SKM-1 treated with dmso at 0.1 percent for 144 hours (cell line): ENCODE measurements around the gene CHST3.
"Not testable (repeated sequence)": the region's sequence is repeated elsewhere in the genome, so short reads cannot be mapped to it uniquely, and the experiment has no call there.

Experiments used
- DNase-seq: peaks from one replicate; lab custom pipeline; 2025; ENCODE audit not compliant: unreplicated experiment; lab: John Stamatoyannopoulos, UW

The CHST3 gene

GRCh38 chr10:71972746-71973695 lies 8.8 kb downstream of the CHST3 start:
- no peak for DNase-seq

GRCh38 chr10:71973777-71974488 lies 9.7 kb downstream of the CHST3 start:
- DNase-seq: no peak

GRCh38 chr10:71974489-71975021 lies 10.4 kb downstream of the CHST3 start:
- DNase-seq: no peak

- DNase-seq: no peak
These were observed 11.1 kb downstream of the CHST3 start for GRCh38 chr10:71975087-71975870.

GRCh38 chr10:71975871-71976725 lies 11.9 kb downstream of the CHST3 start:
- no peak for DNase-seq

- DNase-seq: not testable (repeated sequence)
These were observed 13.4 kb downstream of the CHST3 start for GRCh38 chr10:71977614-71977903.

GRCh38 chr10:71978476-71978875 lies 14.3 kb downstream of the CHST3 start:
- no peak for DNase-seq

- DNase-seq: no peak
These were observed 14.9 kb downstream of the CHST3 start for GRCh38 chr10:71978988-71979691.

- DNase-seq: no peak
These were observed 15.5 kb downstream of the CHST3 start for GRCh38 chr10:71979692-71980062.

GRCh38 chr10:71980181-71981014 lies 16.2 kb downstream of the CHST3 start:
- no peak for DNase-seq

GRCh38 chr10:71981015-71981875 lies 17.1 kb downstream of the CHST3 start:
- DNase-seq: no peak

GRCh38 chr10:71981876-71982230 lies 17.7 kb downstream of the CHST3 start:
- no peak for DNase-seq

GRCh38 chr10:71982269-71983178 lies 18.3 kb downstream of the CHST3 start:
- no peak for DNase-seq

- DNase-seq: no peak
These were observed 20.1 kb downstream of the CHST3 start for GRCh38 chr10:71984126-71984808.

- no peak for DNase-seq
These were observed 20.7 kb downstream of the CHST3 start for GRCh38 chr10:71984809-71985388.
